HG03060 (cell line): Measurements from ENCODE around the gene MYL4.
"Not testable (repeated sequence)": the region's sequence is repeated elsewhere in the genome, so short reads cannot be mapped to it uniquely, and the experiment has no call there.

Experiments used
- ATAC-seq: cut with Tn5 transposase; IDR thresholded peaks from one replicate; pipeline ENCODE4 v1.9.1; 2021; ENCODE audit warnings: low read depth, moderate number of reproducible peaks; ENCODE audit not compliant: unreplicated experiment

The MYL4 gene

GRCh38 chr17:47268964-47269363 lies 59.8 kb downstream of the MYL4 start:
- ATAC-seq: not testable (repeated sequence)

DNA sequence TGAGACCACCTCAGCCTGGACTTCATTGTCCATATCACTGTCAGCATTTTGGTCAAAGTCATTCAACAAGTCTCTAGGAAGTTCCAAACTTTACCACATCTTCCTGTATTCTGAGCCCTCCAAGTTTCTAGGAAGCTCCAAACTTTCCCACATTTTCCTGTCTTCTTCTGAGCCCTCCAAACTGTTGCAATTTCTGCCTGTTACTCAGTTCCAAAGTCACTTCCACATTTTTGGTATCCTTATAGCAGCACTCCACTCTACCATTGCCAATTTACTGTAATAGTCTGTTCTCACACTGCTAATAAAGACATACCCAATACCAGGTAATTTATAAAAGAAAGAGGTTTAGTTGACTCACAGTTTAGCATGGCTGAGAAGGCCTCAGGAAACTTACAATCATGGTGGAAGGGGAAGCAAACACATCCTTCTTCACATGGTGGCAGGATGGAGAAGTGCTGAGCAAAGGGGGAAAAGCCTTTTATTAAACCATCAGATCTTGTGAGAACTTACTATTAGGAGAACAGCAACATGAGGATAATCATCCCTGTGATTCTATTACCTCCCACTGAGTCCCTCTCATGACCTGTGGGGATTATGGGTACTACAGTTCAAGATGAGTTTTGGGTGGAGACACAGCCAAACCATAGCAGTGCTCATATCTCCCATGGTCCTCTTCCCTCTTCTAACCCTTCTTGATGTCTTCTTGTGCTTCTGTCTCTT lies 60.6 kb downstream of the MYL4 start:
- ATAC-seq: not testable (repeated sequence)

DNA sequence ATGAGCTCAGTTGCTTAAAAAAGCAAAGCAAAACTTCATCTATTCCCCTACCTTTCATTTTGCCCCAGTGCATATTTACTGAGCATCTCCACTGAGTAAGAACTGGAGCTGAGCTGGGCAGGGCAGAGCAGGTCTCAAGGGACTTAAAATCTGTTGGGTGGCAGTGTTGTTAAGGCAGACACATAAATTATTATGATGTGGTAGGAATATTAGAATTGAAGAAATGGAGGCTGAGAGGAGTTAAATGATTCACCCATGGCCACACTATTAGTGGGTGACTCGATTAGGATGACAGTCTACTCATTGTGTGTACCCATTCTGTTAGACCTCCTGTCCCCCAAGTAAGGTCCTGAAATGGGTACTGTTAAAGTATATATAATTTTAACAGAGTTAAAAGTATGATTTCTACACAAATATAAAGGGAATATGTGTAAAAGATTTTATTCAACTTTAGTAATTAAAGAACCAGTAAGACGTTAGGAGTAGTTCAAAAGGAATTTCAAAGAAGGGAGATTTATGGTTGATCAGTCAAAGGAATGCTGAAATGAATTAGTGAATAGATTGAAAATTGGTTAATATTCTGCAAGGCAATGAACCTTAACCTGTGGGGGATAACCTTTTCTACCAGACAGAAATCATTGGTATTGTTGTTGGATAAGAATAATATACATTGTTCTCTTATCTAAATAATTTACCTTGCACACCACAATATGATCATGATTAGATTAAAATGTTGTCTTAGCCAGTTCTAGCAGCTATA lies 62.0 kb downstream of the MYL4 start:
- no peak for ATAC-seq

DNA sequence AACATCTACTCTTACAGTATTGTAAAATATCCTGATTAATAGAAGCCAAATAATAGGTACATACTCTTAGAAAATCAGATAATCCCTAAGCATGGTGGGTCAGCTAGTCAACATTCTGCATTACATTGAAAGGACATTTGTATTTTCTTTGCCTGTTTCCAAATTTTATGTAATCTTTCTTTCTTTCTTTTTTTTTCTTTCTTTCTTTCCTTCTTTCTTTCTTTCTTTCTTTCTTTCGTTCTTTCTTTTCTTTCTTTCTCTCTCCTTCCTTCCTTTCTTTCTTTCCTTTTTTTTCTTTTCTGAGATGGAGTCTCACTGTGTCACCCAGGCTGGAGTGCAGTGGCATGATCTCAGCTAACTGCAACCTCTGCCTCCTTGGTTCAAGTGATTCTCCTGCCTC lies 63.3 kb downstream of the MYL4 start:
- ATAC-seq: no peak

DNA sequence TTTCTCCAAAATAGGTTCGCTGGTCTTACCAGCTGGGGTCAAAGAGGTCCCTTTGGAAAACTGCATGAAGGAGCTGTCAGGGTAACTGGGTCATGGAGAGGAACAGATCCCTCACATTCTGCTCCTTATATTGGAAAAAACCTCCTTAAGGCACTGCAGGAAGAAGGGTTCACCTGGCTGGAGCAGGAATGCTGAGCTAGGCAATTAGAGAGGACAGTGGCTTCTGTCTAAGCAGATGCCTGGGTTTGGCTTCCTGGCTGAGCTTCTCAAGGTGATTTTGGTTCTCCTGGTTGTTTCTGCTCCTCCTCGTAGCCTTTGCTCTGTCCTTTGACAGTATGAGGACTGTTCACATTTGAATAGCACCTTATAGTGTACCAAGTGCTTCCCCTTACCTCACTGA lies 64.1 kb downstream of the MYL4 start:
- no peak for ATAC-seq
